Uterus (tissue), 4 donors: ENCODE measurements around the gene IFNW1. TPM values are rescaled to one million over a fixed set of nuclear protein-coding genes. Genes with fewer than 3 reads are reported as not detected.
"Not testable (repeated sequence)": the region's sequence is repeated elsewhere in the genome, so short reads cannot be mapped to it uniquely, and the experiment has no call there.

Experiments
- DNase-seq, 2 donors: peaks; one replicate each; pipeline ENCODE4 v3.0.0-alpha.2; 2019 to 2020
- H3K27ac ChIP-seq, 2 donors: fragments of 200-600 bp; sonication (generic); 1 replicate in 1 of 2; 2 replicates in 1 of 2; pipeline ENCODE4 v1.5.1; 2016 to 2018
- H3K27me3 ChIP-seq, 2 donors: fragments of 200-600 bp; sonication (generic); one replicate each; pipeline ENCODE4 v1.5.1; 2018 to 2019; ENCODE audit warnings: control low read depth in 1 of 2
- H3K36me3 ChIP-seq, 2 donors: fragments of 200-600 bp; sonication (generic); one replicate each; pipeline ENCODE4 v1.5.1; 2019; ENCODE audit warnings: control low read depth in 1 of 2
- H3K4me1 ChIP-seq, 2 donors: fragments of 200-600 bp; sonication (generic); one replicate each; pipeline ENCODE4 v1.5.1; 2018 to 2019; ENCODE audit warnings: control low read depth in 1 of 2
- H3K4me3 ChIP-seq, 2 donors: fragments of 200-600 bp; sonication (generic); 1 replicate in 1 of 2; 2 replicates in 1 of 2; pipeline ENCODE4 v1.5.1; 2018 to 2019; ENCODE audit warnings: mild to moderate bottlenecking in 1 of 2
- H3K9me3 ChIP-seq, 2 donors: fragments of 200-600 bp; sonication (generic); one replicate each; pipeline ENCODE4 v1.5.1; 2019; ENCODE audit warnings: control low read depth in 1 of 2
- CTCF ChIP-seq, 4 experiments: fragments of 200-600 bp in 2 of 4; fragments of 450-650 bp in 2 of 4; sonication (generic) in 2 of 4; IDR thresholded peaks; one replicate each; pipeline ENCODE4 v1.5.1; 2016 to 2019; ENCODE audit warnings: antibody characterized with exemption in 4 of 4, mild to moderate bottlenecking in 2 of 4, moderate library complexity in 1 of 4
- POLR2A ChIP-seq, 2 donors: fragments of 450-650 bp; IDR thresholded peaks; one replicate each; pipeline ENCODE4 v1.6.1; 2016; ENCODE audit warnings: antibody characterized with exemption in 2 of 2, mild to moderate bottlenecking in 1 of 2, moderate library complexity in 1 of 2
- intact Hi-C: fragments of 100-400 bp; cut with DNase I; formaldehyde crosslinking; loops from one replicate; pipeline ENCODE4 v1.15.1; 2023; ENCODE audit warnings: low total_unique reads
- total RNA-seq, 4 donors: library from RNA; depleted of rRNA in 3 of 4; stranded (reverse); fragments of >200 nt in 3 of 4; gene quantifications; one replicate each; pipeline versions ENCODE4 v1.1.0 to v1.2.4, GENCODE V29; 2014 to 2023
- donor health status: DM: yes; HTN: yes; CAD: no.

Gene IFNW1
- total RNA-seq, 4 donors from 2014 or later = not detected

DNA sequence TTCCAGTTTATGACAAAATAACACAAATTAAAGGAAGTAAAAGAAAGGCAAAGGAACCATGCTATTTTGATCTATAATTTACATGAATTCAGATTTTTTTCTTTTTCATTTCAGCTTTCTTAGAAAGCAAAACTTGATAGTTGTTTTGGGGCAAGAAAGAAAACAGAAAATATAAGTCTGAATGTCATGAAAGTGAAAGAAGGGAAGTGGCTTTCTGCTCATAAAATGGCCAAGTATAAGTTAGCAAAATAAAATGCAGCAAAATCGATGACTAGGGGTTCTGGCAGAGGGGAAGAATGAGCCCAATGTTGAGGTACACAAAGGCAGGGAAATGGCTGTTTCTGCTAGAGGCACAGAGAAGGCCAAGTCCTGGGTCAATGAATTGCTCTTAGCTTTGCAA is 3.0 kb upstream of the IFNW1 start:
- Histone ChIP-seq H3K27me3 (no peaks in the 10 kb centered on the region), H3K4me3 (no peak overlapping the region), H3K4me1 (no peaks in the 10 kb centered on the region), H3K9me3 (peaks cover 0 to 7% of the 10 kb centered on the region in 2 donors), H3K27ac (no peak overlapping the region), H3K36me3 (no peaks in the 10 kb centered on the region)
- no peak for DNase-seq
- intact Hi-C loops = no loop called here
- TF ChIP-seq POLR2A (IDR thresholded peaks at IDR 0.05) (no peak), CTCF (IDR thresholded peaks at IDR 0.05) (no peak)

DNA sequence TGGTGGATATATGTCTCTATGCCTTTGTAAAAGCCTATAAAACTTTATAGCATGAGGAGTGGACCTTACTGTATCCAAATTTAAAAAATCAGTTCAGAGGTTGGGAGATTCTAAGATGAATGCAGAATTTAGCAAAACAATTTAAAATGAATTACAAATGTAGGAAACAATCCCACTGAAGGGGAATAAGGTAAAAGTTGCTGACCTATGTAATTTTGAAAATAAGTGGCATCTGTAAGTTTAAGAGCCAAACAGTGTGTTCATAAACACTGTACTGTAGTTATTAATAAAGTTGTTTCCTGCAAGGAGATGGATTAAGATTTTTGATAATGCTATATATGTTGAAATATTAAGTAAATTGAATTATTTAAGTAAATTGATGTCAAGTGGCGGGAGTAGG is 4.6 kb downstream of the IFNW1 start:
- TF ChIP-seq CTCF (IDR thresholded peaks at IDR 0.05) (no peak), POLR2A (IDR thresholded peaks at IDR 0.05) (no peak)
- H3K27ac ChIP-seq = no peak overlapping the region
- intact Hi-C loops = no loop called here
- no peaks in the 10 kb centered on the region for H3K4me1 ChIP-seq
- H3K4me3 ChIP-seq = no peak overlapping the region
- no peaks in the 10 kb centered on the region for H3K36me3 ChIP-seq
- DNase-seq = no peak
- no peaks in the 10 kb centered on the region for H3K27me3 ChIP-seq
- no peaks in the 10 kb centered on the region for H3K9me3 ChIP-seq

GRCh38 chr9:21135736-21136135 is 5.9 kb downstream of the IFNW1 start:
- intact Hi-C loops = no loop called here
- Histone ChIP-seq H3K9me3 (no peaks in the 10 kb centered on the region), H3K27me3 (no peaks in the 10 kb centered on the region), H3K4me3 (no peak overlapping the region), H3K4me1 (no peaks in the 10 kb centered on the region), H3K27ac (no peak overlapping the region), H3K36me3 (no peaks in the 10 kb centered on the region)
- no peak for TF ChIP-seq CTCF (IDR thresholded peaks at IDR 0.05)
- TF ChIP-seq POLR2A (IDR thresholded peaks at IDR 0.05) = no peak
- no peak for DNase-seq

DNA sequence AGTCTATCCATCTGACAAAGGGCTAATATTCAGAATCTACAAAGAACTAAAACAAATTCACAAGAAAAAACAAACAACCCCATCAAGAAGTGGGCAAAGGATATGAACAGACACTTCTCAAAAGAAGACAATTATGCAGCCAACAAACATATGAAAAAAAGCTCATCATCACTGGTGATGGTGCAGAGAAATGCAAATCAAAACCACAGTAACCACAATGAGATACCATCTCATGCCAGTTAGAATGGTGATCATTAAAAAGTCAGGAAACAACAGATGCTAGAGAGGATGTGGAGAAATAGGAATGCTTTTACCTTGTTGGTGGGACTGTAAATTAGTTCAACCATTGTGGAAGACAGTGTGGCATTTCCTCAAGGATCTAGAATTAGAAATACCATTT is 13.4 kb downstream of the IFNW1 start:
- intact Hi-C loops, H3K9me3 ChIP-seq, H3K27me3 ChIP-seq, H3K36me3 ChIP-seq, H3K4me1 ChIP-seq, DNase-seq, H3K27ac ChIP-seq, H3K4me3 ChIP-seq: not testable (repeated sequence)

- Histone ChIP-seq H3K4me1 (no peaks in the 10 kb centered on the region), H3K9me3 (no peaks in the 10 kb centered on the region), H3K27me3 (no peaks in the 10 kb centered on the region), H3K36me3 (no peaks in the 10 kb centered on the region), H3K27ac (no peak overlapping the region), H3K4me3 (no peak overlapping the region)
- no peak for DNase-seq
- TF ChIP-seq CTCF (IDR thresholded peaks at IDR 0.05) (no peak), POLR2A (IDR thresholded peaks at IDR 0.05) (no peak)
- intact Hi-C loops = no loop called here
Measured at GRCh38 chr9:21121595-21122251, 19.9 kb downstream of the IFNW1 start.

- no peak for DNase-seq
- Histone ChIP-seq H3K9me3 (no peaks in the 10 kb centered on the region), H3K4me3 (no peak overlapping the region), H3K27me3 (no peaks in the 10 kb centered on the region), H3K4me1 (no peaks in the 10 kb centered on the region), H3K27ac (no peak overlapping the region), H3K36me3 (no peaks in the 10 kb centered on the region)
- intact Hi-C loops = no loop called here
- TF ChIP-seq POLR2A (IDR thresholded peaks at IDR 0.05) (no peak), CTCF (IDR thresholded peaks at IDR 0.05) (no peak)
Measured at GRCh38 chr9:21121079-21121478, 20.6 kb downstream of the IFNW1 start.
